K562 (cell line): Measurements from ENCODE around the gene TSPAN18. TPM values are rescaled to one million over a fixed set of nuclear protein-coding genes. Genes with fewer than 3 reads are reported as not detected.

ENCODE experiments used
- ATAC-seq: fragments of 200-7000 bp; cut with Tn5 transposase; 3 replicates; pipeline ENCODE4 v1.9.1; 2020; ENCODE audit warnings: moderate library complexity
- BruUV-seq: library from RNA; stranded (reverse); fragments of 400-500 nt; replicated peaks from 2 replicates; lab custom pipeline; 2021; lab: Mats Ljungman, UMichigan
- CTCF ChIA-PET: fragments of 300-600 bp; formaldehyde crosslinking; extraction: SDS; loops from one replicate; lab custom pipeline; 2021; ENCODE audit warnings: low intra/inter-chr PET ratio; lab: Yijun Ruan, JAX
- POLR2A ChIA-PET: fragments of 300-600, 350-650 bp; sonication (Branson Sonifier 250); formaldehyde crosslinking; extraction: SDS; loops from one replicate; lab custom pipeline; 2021; ENCODE audit warnings: antibody characterized with exemption, inconsistent platforms; lab: Yijun Ruan, JAX
- DNase-seq, 4 experiments: peaks; one replicate each; pipeline versions ENCODE4 v3.0.0 to v3.0.0-alpha.2; 2011 to 2018; ENCODE audit warnings: low spot score in 3 of 4, mixed read lengths in 3 of 4; ENCODE audit errors: extremely low read depth in 1 of 4
- FAIRE-seq: peaks from 2 replicates; lab custom pipeline; 2011; peaks lifted over from hg19 to GRCh38; lab: Jason Lieb, UNC
- H2AFZ ChIP-seq: 2 replicates; pipeline ENCODE4 v1.6.0; 2011; ENCODE audit warnings: low read depth, low read length, control low read depth, inconsistent platforms
- H3K27ac ChIP-seq: fragments of 200-600 bp; 3 replicates; pipeline ENCODE4 v1.8.0; 2011; ENCODE audit warnings: low read depth, mild to moderate bottlenecking, control low read depth, inconsistent platforms, low read length, moderate library complexity, mixed read lengths; ENCODE audit errors: extremely low read depth
- H3K27me3 ChIP-seq, 2 experiments: fragments of 300-600 bp in 1 of 2; 2 replicates in 1 of 2; 3 replicates in 1 of 2; pipeline versions ENCODE4 v1.6.0 to v1.8.0; 2011; ENCODE audit warnings: inconsistent platforms in 2 of 2, low read length in 2 of 2, mild to moderate bottlenecking in 1 of 2, mixed read lengths in 1 of 2, moderate library complexity in 1 of 2; ENCODE audit not compliant: control insufficient read depth in 2 of 2, insufficient read depth in 2 of 2
- H3K36me3 ChIP-seq: fragments of 300-600 bp; 3 replicates; pipeline ENCODE4 v1.8.0; 2011; ENCODE audit warnings: mild to moderate bottlenecking, low read length, inconsistent platforms; ENCODE audit not compliant: control insufficient read depth, insufficient read depth
- H3K4me1 ChIP-seq, 2 experiments: fragments of 200-600 bp in 1 of 2; replicated peaks in 1 of 2; 2 replicates in 1 of 2; 3 replicates in 1 of 2; pipeline versions ENCODE4 v1.5.1 to v1.8.0; 2011; ENCODE audit warnings: inconsistent platforms in 2 of 2, low read length in 2 of 2, mild to moderate bottlenecking in 1 of 2, mixed read lengths in 1 of 2, moderate library complexity in 1 of 2; ENCODE audit not compliant: control insufficient read depth in 2 of 2, insufficient read depth in 2 of 2
- H3K4me2 ChIP-seq: 2 replicates; pipeline ENCODE4 v1.6.1; 2011; ENCODE audit warnings: low read length, control low read depth, inconsistent platforms, mixed read lengths; ENCODE audit not compliant: insufficient read depth
- H3K4me3 ChIP-seq: fragments of 200-600 bp; sonication (generic), shearing (Covaris generic); 2 replicates; pipeline ENCODE4 v1.5.1; 2016; ENCODE audit warnings: control low read depth, inconsistent platforms
- H3K79me2 ChIP-seq: fragments of 200-600 bp; 3 replicates; pipeline ENCODE4 v1.8.0; 2011; ENCODE audit warnings: low read length, inconsistent platforms; ENCODE audit not compliant: control insufficient read depth, insufficient read depth
- H3K9ac ChIP-seq, 2 experiments: 2 replicates each; pipeline versions ENCODE4 v1.6.0 to v1.6.1; 2011; ENCODE audit warnings: low read depth in 2 of 2, low read length in 2 of 2, control low read depth in 1 of 2, inconsistent platforms in 1 of 2, mild to moderate bottlenecking in 1 of 2, mixed read lengths in 1 of 2; ENCODE audit not compliant: insufficient read depth in 1 of 2
- H3K9me1 ChIP-seq: one replicate; pipeline ENCODE4 v1.6.0; 2011; ENCODE audit warnings: inconsistent platforms, mild to moderate bottlenecking, low read length, moderate library complexity; ENCODE audit not compliant: control insufficient read depth, insufficient read depth
- H3K9me3 ChIP-seq: replicated peaks from 2 replicates; pipeline ENCODE4 v1.5.1; 2011; ENCODE audit warnings: low read depth, low read length, inconsistent platforms; ENCODE audit not compliant: control insufficient read depth, insufficient read depth
- H4K20me1 ChIP-seq: replicated peaks from 2 replicates; pipeline ENCODE4 v1.6.1; 2011; ENCODE audit warnings: low read length, inconsistent platforms, mixed read lengths; ENCODE audit not compliant: control insufficient read depth, insufficient read depth
- CTBP1 ChIP-seq: fragments of 450-650 bp; IDR thresholded peaks from 2 replicates; pipeline ENCODE4 v1.6.1; 2016; ENCODE audit warnings: borderline replicate concordance
- NFIC ChIP-seq: fragments of 450-650 bp; IDR thresholded peaks from 2 replicates; pipeline ENCODE4 v1.6.1; 2017; ENCODE audit warnings: mild to moderate bottlenecking, inconsistent platforms
- PYGO2 ChIP-seq: fragments of 450-650 bp; IDR thresholded peaks from 2 replicates; pipeline ENCODE4 v1.6.1; 2016; ENCODE audit warnings: mild to moderate bottlenecking, missing genetic modification characterization, moderate library complexity, missing compliant biosample characterization
- RCOR1 ChIP-seq, 2 experiments: IDR thresholded peaks; 2 replicates each; pipeline ENCODE4 v1.6.1; 2012; ENCODE audit warnings: low read depth in 2 of 2, low read length in 2 of 2, borderline replicate concordance in 1 of 2, improper control_type of control experiment in 1 of 2
- SIX5 ChIP-seq, 2 experiments: IDR thresholded peaks; 2 replicates each; pipeline ENCODE4 v1.6.1; 2011; ENCODE audit warnings: low read length in 2 of 2, borderline replicate concordance in 1 of 2, low read depth in 1 of 2, mild to moderate bottlenecking in 1 of 2, moderate library complexity in 1 of 2; ENCODE audit not compliant: insufficient read depth in 1 of 2
- SP1 ChIP-seq: sonication (generic); formaldehyde crosslinking; IDR thresholded peaks from 2 replicates; pipeline ENCODE4 v1.8.1; 2022; ENCODE audit warnings: mild to moderate bottlenecking, missing genetic modification reagents
- WGBS: fragments of 100-300 bp; shearing (Covaris generic); methylation state at CpG from one replicate; pipeline ENCODE4 v1.1.6; 2016; ENCODE audit warnings: low coverage, mixed read lengths; ENCODE audit not compliant: insufficient coverage; ENCODE audit errors: missing lambda C conversion rate; 5-methylcytosine and 5-hydroxymethylcytosine counted together
- in situ Hi-C: fragments of 300-500 bp; cut with MboI; formaldehyde crosslinking; loops from 4 replicates; pipeline ENCODE4 v1.15.0; 2018; ENCODE audit warnings: inconsistent platforms, mixed read lengths
- intact Hi-C: fragments of 100-400 bp; cut with micrococcal nuclease; formaldehyde crosslinking; loops from 2 replicates; pipeline ENCODE4 v1.14.2; 2022
- polyA plus RNA-seq, 8 experiments: library from polyadenylated mRNA; depleted of rRNA in 4 of 8; stranded (reverse) in 5 of 8; unstranded in 3 of 8; fragments of >200 nt; fragmentation: Nextera tagmentation in 2 of 8; fragmentation: Illumina TruSeq in 1 of 8; extraction: Ambion mirVana in 2 of 8; extraction: Trizol in 1 of 8; gene quantifications; 2 replicates each; pipeline versions ENCODE4 v1.2.1 to v1.2.3, GENCODE V29; 2011 to 2014; ENCODE audit warnings: inconsistent platforms in 1 of 8, missing spikeins in 1 of 8
- total RNA-seq, 7 experiments: library from RNA; depleted of rRNA in 6 of 7; stranded (reverse); fragments of >200 nt in 6 of 7; fragmentation: Illumina TruSeq in 2 of 7; extraction: Trizol in 2 of 7; gene quantifications; 2 replicates each; pipeline versions ENCODE4 v1.2.1 to v1.2.3, GENCODE V29; 2011 to 2021; ENCODE audit warnings: low replicate concordance in 1 of 7
- TF ChIP-seq, protein P1 (sequence below): sonication (generic); formaldehyde crosslinking; IDR thresholded peaks from 2 replicates; pipeline ENCODE4 v1.8.0; 2022; ENCODE audit warnings: missing genetic modification reagents, mild to moderate bottlenecking, moderate library complexity, borderline replicate concordance
- TF ChIP-seq, protein P2 (sequence below), 2 experiments: fragments of 450-650 bp; formaldehyde crosslinking in 1 of 2; IDR thresholded peaks; 2 replicates each; pipeline versions ENCODE4 v1.4.0 to v1.6.1; 2014 to 2020; ENCODE audit warnings: mild to moderate bottlenecking in 2 of 2, borderline replicate concordance in 1 of 2, low read depth in 1 of 2

The TSPAN18 gene
- total and polyA plus RNA-seq, 9 of the 15 experiments (the other 6 are each of a cell fraction or from before 2014, with no cell fraction given): 0.17 to 0.35 (median 0.22) TPM; not detected in 4

DNA sequence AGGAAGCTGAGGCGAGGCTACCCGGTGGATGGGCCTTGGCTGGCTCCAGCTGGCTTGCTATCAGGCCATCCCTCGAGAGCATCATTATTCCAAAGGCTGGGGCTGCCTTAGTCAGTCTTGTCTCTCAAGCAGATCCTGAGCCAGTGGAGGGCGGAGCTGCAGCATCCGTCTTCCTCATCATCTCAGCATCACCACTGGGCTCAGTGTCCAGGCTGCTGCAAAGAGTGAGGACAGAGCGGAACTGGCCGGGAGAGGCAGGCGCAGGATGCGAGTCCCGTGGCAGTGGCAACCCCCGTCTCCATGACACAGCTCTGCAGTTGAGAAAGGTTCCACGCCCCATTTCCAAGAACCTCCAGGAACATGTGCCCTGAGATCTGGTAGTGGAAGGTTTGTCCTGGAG, 219.5 kb downstream of the TSPAN18 start:
- H3K9me3 ChIP-seq: no peaks in the 10 kb centered on the region
- no peak overlapping the region for H3K4me3 ChIP-seq
- no peaks in the 10 kb centered on the region for H3K79me2 ChIP-seq
- no peak for FAIRE-seq
- 7% methylated on average over 12 of the region's 12 CpGs for WGBS
- no peak for DNase-seq
- POLR2A ChIA-PET: interaction anchor here (1.1 to 1.2 kb wide), 2 partner anchors 14 to 19 kb away, joined by 3 to 4 read pairs; no protein-coding TSS in a partner anchor
- peaks cover 0 to 22% of the 10 kb centered on the region in 2 experiments; a peak in 3 of 5 replicates for H3K4me1 ChIP-seq
- H3K27ac ChIP-seq: no peak overlapping the region
- peaks cover 0 to 22% of the 10 kb centered on the region in 2 experiments; a peak in 2 of 5 replicates for H3K27me3 ChIP-seq
- H3K9ac ChIP-seq: no peak overlapping the region
- no peak overlapping the region for H3K4me2 ChIP-seq
- intact Hi-C loops (no loop called here), in situ Hi-C loops (no loop called here)
- peaks cover 23% of the 10 kb centered on the region; the same call in 1 of the 2 replicates for H4K20me1 ChIP-seq
- no peaks in the 10 kb centered on the region for H3K36me3 ChIP-seq
- 0 out of 3 replicates have a peak, but pooled peaks have one; percentile 11 for ATAC-seq
- no peaks in the 10 kb centered on the region for H3K9me1 ChIP-seq
- no peak overlapping the region for H2AFZ ChIP-seq
- TF ChIP-seq, protein P1, sequence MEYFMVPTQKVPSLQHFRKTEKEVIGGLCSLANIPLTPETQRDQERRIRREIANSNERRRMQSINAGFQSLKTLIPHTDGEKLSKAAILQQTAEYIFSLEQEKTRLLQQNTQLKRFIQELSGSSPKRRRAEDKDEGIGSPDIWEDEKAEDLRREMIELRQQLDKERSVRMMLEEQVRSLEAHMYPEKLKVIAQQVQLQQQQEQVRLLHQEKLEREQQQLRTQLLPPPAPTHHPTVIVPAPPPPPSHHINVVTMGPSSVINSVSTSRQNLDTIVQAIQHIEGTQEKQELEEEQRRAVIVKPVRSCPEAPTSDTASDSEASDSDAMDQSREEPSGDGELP: 0 out of 2 replicates have a peak, but pooled peaks have one; percentile 25
- TF ChIP-seq PYGO2 (tag): no peak
- TF ChIP-seq RCOR1 (IDR thresholded peaks at IDR 0.05; ENCODE audit: borderline replicate concordance in 1 of 2, low read depth in 2 of 2, low read length in 2 of 2): peak in 1 of 2 experiments; percentile 33; a peak in 1 of 4 replicates
- no peak for TF ChIP-seq NFIC
- no peak for TF ChIP-seq SP1 (CRISPR knock-in tag)
- peak; percentile 80 for TF ChIP-seq CTBP1
- TF ChIP-seq, protein P2, sequence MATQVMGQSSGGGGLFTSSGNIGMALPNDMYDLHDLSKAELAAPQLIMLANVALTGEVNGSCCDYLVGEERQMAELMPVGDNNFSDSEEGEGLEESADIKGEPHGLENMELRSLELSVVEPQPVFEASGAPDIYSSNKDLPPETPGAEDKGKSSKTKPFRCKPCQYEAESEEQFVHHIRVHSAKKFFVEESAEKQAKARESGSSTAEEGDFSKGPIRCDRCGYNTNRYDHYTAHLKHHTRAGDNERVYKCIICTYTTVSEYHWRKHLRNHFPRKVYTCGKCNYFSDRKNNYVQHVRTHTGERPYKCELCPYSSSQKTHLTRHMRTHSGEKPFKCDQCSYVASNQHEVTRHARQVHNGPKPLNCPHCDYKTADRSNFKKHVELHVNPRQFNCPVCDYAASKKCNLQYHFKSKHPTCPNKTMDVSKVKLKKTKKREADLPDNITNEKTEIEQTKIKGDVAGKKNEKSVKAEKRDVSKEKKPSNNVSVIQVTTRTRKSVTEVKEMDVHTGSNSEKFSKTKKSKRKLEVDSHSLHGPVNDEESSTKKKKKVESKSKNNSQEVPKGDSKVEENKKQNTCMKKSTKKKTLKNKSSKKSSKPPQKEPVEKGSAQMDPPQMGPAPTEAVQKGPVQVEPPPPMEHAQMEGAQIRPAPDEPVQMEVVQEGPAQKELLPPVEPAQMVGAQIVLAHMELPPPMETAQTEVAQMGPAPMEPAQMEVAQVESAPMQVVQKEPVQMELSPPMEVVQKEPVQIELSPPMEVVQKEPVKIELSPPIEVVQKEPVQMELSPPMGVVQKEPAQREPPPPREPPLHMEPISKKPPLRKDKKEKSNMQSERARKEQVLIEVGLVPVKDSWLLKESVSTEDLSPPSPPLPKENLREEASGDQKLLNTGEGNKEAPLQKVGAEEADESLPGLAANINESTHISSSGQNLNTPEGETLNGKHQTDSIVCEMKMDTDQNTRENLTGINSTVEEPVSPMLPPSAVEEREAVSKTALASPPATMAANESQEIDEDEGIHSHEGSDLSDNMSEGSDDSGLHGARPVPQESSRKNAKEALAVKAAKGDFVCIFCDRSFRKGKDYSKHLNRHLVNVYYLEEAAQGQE (IDR thresholded peaks at IDR 0.05; ENCODE audit: borderline replicate concordance): 0 out of 2 replicates have a peak, but pooled peaks have one; percentile 19
- TF ChIP-seq, protein P2 (CRISPR knock-in tag; IDR thresholded peaks at IDR 0.05; ENCODE audit: low read depth): no peak
- TF ChIP-seq SIX5 (IDR thresholded peaks at IDR 0.05; ENCODE audit: borderline replicate concordance in 1 of 2, insufficient read depth in 1 of 2, low read depth in 1 of 2, low read length in 2 of 2): no peak
- no TSS peak for BruUV-seq
- CTCF ChIA-PET: no interaction called here
